NB4 (cell line): Measurements from ENCODE around the gene USP6.
"Not testable (repeated sequence)": the region's sequence is repeated elsewhere in the genome, so short reads cannot be mapped to it uniquely, and the experiment has no call there.

ENCODE experiments used
- DNase-seq: peaks from one replicate; pipeline ENCODE4 v3.0.0; 2010; ENCODE audit warnings: low read depth
- H3K4me3 ChIP-seq: one replicate; pipeline ENCODE4 v1.5.1; 2011; ENCODE audit warnings: mild to moderate bottlenecking, low read depth, low read length, moderate library complexity
- MAX ChIP-seq: IDR thresholded peaks from 2 replicates; pipeline ENCODE4 v1.6.1; 2011; ENCODE audit warnings: low read depth, low read length
- MYC ChIP-seq: IDR thresholded peaks from 2 replicates; pipeline ENCODE4 v1.6.1; 2011; ENCODE audit warnings: low read depth, low read length
- POLR2A ChIP-seq: IDR thresholded peaks from 2 replicates; pipeline ENCODE4 v1.6.1; 2011; ENCODE audit warnings: mild to moderate bottlenecking; ENCODE audit not compliant: insufficient read length; ENCODE audit errors: extremely low read depth
- TF ChIP-seq, protein P1 (sequence below): IDR thresholded peaks from one replicate; pipeline ENCODE4 v1.5.1; 2012; ENCODE audit warnings: low read depth, low read length

The USP6 gene

DNA sequence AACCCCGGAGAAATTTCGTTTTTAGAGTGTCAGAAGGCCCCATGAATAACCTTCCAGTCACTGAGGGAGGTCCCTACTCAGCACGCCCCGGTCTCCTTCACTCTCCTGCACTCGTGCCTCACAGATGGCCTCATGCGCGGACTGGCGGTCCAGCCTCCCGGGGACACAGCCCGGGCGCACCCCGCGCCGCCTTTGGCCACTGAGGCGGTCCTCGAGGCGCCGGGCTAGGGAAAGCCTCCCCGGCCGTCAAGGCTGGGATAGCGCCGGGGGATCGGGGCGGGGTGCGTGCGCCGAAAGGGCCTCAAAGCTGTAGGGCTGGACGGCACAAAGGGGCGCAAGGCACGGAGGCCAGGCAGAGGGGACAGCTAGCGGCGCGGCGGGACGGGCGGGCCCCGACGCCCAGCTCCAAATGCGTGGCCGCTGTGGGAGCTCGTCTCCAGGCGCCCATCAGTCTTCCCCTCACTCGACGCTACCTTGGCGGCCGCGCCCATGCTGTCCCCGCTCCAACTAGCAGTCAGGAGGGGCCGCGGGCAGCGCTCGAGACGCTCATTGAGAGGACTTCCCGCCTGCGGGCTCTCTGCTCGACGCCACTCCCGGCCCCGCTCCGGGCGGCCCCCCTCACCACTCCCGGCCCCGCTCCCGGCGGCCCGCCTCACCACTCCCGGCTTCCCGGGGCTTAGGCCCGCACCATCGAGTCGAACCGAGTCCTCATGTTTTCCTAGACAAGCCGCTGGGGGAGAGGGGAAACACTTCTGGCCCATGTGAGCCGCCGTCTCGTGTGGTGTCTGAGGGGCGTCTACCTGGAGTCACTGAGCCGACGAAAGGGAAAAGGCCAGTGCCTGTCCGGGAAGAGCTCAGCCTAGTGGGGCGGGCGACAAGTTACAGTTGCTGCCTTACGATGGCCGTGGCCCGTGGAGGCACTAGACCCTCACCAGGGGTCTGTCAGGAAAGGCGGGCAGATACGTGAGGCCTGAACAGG, at the start of gene USP6:
TSS of gene USP6 (plus strand) at position 360 of the 979 bp plus-strand sequence. CDS start 14,336 bp downstream, outside the sequence.
- DNase-seq = no peak
- no peak within 1 kb of the TSS for H3K4me3 ChIP-seq
- TF ChIP-seq POLR2A (no peak), MAX (no peak), MYC (no peak)
- TF ChIP-seq, protein P1, sequence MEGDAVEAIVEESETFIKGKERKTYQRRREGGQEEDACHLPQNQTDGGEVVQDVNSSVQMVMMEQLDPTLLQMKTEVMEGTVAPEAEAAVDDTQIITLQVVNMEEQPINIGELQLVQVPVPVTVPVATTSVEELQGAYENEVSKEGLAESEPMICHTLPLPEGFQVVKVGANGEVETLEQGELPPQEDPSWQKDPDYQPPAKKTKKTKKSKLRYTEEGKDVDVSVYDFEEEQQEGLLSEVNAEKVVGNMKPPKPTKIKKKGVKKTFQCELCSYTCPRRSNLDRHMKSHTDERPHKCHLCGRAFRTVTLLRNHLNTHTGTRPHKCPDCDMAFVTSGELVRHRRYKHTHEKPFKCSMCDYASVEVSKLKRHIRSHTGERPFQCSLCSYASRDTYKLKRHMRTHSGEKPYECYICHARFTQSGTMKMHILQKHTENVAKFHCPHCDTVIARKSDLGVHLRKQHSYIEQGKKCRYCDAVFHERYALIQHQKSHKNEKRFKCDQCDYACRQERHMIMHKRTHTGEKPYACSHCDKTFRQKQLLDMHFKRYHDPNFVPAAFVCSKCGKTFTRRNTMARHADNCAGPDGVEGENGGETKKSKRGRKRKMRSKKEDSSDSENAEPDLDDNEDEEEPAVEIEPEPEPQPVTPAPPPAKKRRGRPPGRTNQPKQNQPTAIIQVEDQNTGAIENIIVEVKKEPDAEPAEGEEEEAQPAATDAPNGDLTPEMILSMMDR = no peak

DNA sequence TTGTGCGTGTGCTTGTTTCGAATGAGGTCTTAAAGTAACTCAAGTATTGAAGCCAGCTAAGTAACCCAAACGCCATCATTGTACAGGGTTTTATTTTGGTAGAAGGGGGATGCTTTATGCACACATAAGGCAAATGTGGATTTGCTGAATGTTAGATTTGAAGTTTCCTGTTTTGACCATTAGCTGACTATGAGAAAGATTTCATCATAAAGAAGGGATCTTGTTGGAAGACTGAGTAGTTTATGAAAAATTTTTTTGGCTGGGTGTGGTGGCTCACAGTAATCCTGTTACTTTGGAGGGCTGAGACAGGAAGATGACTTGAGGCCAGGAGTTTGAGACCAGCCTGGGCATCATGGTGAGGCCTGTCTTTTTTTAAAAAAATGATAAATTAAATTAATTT, 47.6 kb upstream of the USP6 start:
- no peak for DNase-seq
- no peak for TF ChIP-seq MAX
- no peak for TF ChIP-seq MYC
- no peak for TF ChIP-seq POLR2A
- TF ChIP-seq, protein P1 = no peak
- no peak overlapping the region for H3K4me3 ChIP-seq

- H3K4me3 ChIP-seq = no peak overlapping the region
- no peak for TF ChIP-seq MAX
- TF ChIP-seq, protein P1 = no peak
- no peak for TF ChIP-seq POLR2A
- no peak for TF ChIP-seq MYC
- DNase-seq = no peak
Observed at GRCh38 chr17:5069724-5070123, 46.1 kb upstream of the USP6 start.

- not testable (repeated sequence) for H3K4me3 ChIP-seq, DNase-seq
Observed at GRCh38 chr17:5075472-5075871, 40.4 kb upstream of the USP6 start.

- not testable (repeated sequence) for H3K4me3 ChIP-seq, DNase-seq
Observed at GRCh38 chr17:5077275-5077674, 38.6 kb upstream of the USP6 start.

DNA sequence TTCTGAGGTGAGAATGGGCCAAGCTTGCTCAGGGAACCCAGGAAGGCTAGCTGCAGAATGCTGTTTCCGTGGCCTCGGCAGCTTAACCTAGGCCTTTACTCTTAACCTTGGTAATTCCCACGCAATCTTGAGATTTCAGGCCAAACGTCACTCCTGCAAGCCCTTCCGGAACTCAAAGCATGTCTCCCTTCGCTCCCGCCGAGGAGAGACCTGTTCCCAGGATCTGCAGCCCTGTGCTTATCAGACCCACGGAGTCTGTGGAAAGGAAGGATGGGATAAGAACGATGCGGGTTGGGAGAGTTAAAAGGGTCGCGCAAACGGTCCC, 38.1 kb upstream of the USP6 start:
- no peak overlapping the region for H3K4me3 ChIP-seq
- TF ChIP-seq, protein P1 = no peak
- no peak for TF ChIP-seq MAX
- TF ChIP-seq POLR2A = no peak
- no peak for TF ChIP-seq MYC
- no peak for DNase-seq
